Measurements from ENCODE around the gene HOXD4. TPM values are rescaled to one million over a fixed set of nuclear protein-coding genes. Genes with fewer than 3 reads are reported as not detected.

Gene HOXD4
- total RNA-seq, 1 experiment from 2014 or later: not detected

GRCh38 chr2:176187200-176187898, 36.0 kb downstream of the HOXD4 start:
- H3K36me3 Mint-ChIP-seq: no peaks in the 10 kb centered on the region
- H3K9me3 Mint-ChIP-seq: no peaks in the 10 kb centered on the region
- POLR2A ChIA-PET: no interaction called here
- ATAC-seq (no peak), DNase-seq (ENCODE audit: low spot score) (peak; percentile 24)
- peak overlapping the region; percentile 72 for H3K4me3 Mint-ChIP-seq
- no peak overlapping the region for H3K27ac Mint-ChIP-seq
- peaks cover 98% of the 10 kb centered on the region for H3K27me3 Mint-ChIP-seq (ENCODE audit: low read depth)
- TF ChIP-seq ZNF317 (CRISPR knock-in tag; IDR thresholded peaks at IDR 0.05; ENCODE audit: borderline replicate concordance, low read depth) (no peak), HMGXB4 (CRISPR knock-in tag; IDR thresholded peaks at IDR 0.05) (no peak), JAZF1 (CRISPR knock-in tag; IDR thresholded peaks at IDR 0.05) (no peak), AFF4 (CRISPR knock-in tag; IDR thresholded peaks at IDR 0.05; ENCODE audit: borderline replicate concordance) (no peak), PRRX2 (CRISPR knock-in tag; IDR thresholded peaks at IDR 0.05) (no peak), ETV6 (CRISPR knock-in tag; IDR thresholded peaks at IDR 0.05) (no peak), ZNF232 (CRISPR knock-in tag; IDR thresholded peaks at IDR 0.05) (no peak), ZNF671 (CRISPR knock-in tag; IDR thresholded peaks at IDR 0.05) (no peak), MYBL2 (CRISPR knock-in tag; IDR thresholded peaks at IDR 0.05) (no peak), SMAD4 (CRISPR knock-in tag; IDR thresholded peaks at IDR 0.05) (no peak)
- TF ChIP-seq, protein P1, sequence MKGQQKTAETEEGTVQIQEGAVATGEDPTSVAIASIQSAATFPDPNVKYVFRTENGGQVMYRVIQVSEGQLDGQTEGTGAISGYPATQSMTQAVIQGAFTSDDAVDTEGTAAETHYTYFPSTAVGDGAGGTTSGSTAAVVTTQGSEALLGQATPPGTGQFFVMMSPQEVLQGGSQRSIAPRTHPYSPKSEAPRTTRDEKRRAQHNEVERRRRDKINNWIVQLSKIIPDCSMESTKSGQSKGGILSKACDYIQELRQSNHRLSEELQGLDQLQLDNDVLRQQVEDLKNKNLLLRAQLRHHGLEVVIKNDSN (CRISPR knock-in tag; IDR thresholded peaks at IDR 0.05): no peak
- TF ChIP-seq, protein P2, sequence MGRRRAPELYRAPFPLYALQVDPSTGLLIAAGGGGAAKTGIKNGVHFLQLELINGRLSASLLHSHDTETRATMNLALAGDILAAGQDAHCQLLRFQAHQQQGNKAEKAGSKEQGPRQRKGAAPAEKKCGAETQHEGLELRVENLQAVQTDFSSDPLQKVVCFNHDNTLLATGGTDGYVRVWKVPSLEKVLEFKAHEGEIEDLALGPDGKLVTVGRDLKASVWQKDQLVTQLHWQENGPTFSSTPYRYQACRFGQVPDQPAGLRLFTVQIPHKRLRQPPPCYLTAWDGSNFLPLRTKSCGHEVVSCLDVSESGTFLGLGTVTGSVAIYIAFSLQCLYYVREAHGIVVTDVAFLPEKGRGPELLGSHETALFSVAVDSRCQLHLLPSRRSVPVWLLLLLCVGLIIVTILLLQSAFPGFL (CRISPR knock-in tag; IDR thresholded peaks at IDR 0.05; ENCODE audit: borderline replicate concordance): no peak
- TF ChIP-seq, protein P3, sequence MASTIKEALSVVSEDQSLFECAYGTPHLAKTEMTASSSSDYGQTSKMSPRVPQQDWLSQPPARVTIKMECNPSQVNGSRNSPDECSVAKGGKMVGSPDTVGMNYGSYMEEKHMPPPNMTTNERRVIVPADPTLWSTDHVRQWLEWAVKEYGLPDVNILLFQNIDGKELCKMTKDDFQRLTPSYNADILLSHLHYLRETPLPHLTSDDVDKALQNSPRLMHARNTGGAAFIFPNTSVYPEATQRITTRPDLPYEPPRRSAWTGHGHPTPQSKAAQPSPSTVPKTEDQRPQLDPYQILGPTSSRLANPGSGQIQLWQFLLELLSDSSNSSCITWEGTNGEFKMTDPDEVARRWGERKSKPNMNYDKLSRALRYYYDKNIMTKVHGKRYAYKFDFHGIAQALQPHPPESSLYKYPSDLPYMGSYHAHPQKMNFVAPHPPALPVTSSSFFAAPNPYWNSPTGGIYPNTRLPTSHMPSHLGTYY (CRISPR knock-in tag; IDR thresholded peaks at IDR 0.05): no peak
- CTCF ChIA-PET: interaction anchor here (0.7 to 2.0 kb wide), 6 partner anchors 9 to 268 kb away, joined by 3 to 14 read pairs (median 4); partner anchors contain the start of gene HOXD10
- H3K4me1 Mint-ChIP-seq: peaks cover 37% of the 10 kb centered on the region

DNA sequence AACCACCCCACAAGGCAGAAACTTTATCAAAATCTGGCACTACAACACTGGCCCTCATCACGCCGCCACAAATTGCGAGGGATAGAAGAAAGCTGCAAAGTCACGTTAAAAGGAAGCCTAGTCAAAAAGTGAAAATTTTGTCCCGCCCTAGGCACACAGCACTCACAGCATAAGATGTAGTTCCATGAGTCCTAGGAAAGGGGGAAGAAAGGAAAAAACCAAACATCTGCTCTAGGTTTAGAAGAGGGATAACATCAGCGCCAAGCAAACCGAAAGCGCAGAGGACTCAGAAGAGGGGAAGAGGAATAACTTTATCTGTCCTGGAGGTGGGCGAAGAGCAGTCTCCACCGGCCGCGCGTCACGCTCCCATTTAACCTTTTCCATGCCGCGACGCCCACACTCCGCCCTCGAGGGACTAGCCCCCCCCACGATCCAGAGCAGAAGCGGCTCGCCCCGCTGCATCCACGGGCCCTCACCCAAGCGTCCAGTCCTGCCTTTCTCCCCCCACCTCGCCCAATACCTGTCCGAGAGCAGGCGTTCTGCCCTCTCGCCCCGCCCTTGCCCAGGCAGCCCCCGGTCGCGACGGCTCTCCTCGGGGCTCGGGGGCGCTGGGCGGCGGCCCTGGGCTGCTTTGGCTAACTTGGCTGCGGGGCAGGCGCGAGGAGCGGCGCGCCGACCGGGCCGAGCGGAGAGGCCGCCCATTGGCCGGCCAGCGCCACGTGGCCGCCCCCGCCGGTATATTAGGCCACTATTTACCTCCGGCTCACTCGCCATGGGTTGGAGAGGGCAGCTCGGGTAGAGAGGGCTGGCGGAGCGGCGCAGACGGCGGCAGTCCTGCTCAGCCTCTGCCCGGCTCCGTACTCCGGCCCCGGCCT, 36.8 kb downstream of the HOXD4 start, which contains the start of gene HOXD1:
TSS of gene HOXD1 (plus strand) at position 770 of the 875 bp plus-strand sequence. CDS start 134 bp downstream, outside the sequence.
- Mint-ChIP-seq H3K36me3 (no peaks in the 10 kb centered on the region), H3K9me3 (no peaks in the 10 kb centered on the region), H3K4me1 (peaks cover 45% of the 10 kb centered on the region), H3K27me3 (ENCODE audit: low read depth) (peaks cover 98% of the 10 kb centered on the region), H3K27ac (no peak within 1 kb of the TSS), H3K4me3 (peak within 1 kb of the TSS; percentile 72)
- ChIA-PET POLR2A (no interaction called here), CTCF (interaction anchor here (0.5 to 2.0 kb wide), 7 partner anchors 8 to 366 kb away, joined by 3 to 14 read pairs (median 3); partner anchors contain the start of gene HOXD10)
- ATAC-seq: peak; percentile 83
- peak; percentile 70 for DNase-seq (ENCODE audit: low spot score)
- TF ChIP-seq, protein P4, sequence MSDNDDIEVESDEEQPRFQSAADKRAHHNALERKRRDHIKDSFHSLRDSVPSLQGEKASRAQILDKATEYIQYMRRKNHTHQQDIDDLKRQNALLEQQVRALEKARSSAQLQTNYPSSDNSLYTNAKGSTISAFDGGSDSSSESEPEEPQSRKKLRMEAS (CRISPR knock-in tag; IDR thresholded peaks at IDR 0.05): peak; percentile 73; the same call in 1 of the 2 replicates
- TF ChIP-seq USF2 (CRISPR knock-in tag; IDR thresholded peaks at IDR 0.05): peak; percentile 97
- peak; percentile 70 for TF ChIP-seq NFYB (CRISPR knock-in tag; conservative IDR thresholded peaks at IDR 0.05; ENCODE audit: low read depth)
- TF ChIP-seq ETV6 (CRISPR knock-in tag; IDR thresholded peaks at IDR 0.05): no peak
- TF ChIP-seq ZNF396 (CRISPR knock-in tag; IDR thresholded peaks at IDR 0.05; ENCODE audit: borderline replicate concordance): no peak
- TF ChIP-seq JUN (CRISPR knock-in tag; IDR thresholded peaks at IDR 0.05): 0 out of 2 replicates have a peak, but pooled peaks have one; percentile 44
- no peak for TF ChIP-seq IRF2 (CRISPR knock-in tag; IDR thresholded peaks at IDR 0.05; ENCODE audit: borderline replicate concordance, low read depth)
- TF ChIP-seq FOXP1 (CRISPR knock-in tag; IDR thresholded peaks at IDR 0.05; ENCODE audit: borderline replicate concordance): peak; percentile 16; the same call in 1 of the 2 replicates
- TF ChIP-seq, protein P1 (CRISPR knock-in tag; IDR thresholded peaks at IDR 0.05): peak; percentile 92
- TF ChIP-seq ZNF138 (CRISPR knock-in tag; conservative IDR thresholded peaks at IDR 0.05): peak; percentile 72; the same call in 1 of the 2 replicates
